Astrocyte of the hippocampus (primary cell): ENCODE data around the gene GLP2R.

ENCODE experiments used
- DNase-seq: peaks from one replicate; pipeline ENCODE4 v3.0.0; 2011; ENCODE audit warnings: low read depth, low spot score

Gene GLP2R

DNA sequence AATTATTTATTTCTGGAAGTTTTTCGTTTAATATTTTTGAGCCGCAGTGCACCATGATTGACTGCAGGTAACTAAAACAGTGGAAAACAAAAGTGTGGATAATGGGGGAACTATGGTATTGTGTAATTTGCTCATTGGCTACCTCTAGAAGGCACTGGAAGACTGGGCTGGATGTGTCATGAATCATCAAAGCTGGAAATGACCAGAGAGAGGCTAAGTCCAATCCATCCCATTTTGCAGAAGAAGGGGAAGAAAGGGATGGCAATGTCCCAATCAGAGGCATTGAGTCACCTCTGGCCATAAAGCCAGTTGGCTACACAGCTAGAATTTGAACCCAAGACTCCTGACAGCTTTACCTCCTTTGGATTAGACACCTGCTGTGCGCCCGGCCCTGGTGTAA lies 29.3 kb downstream of the GLP2R start:
- no peak for DNase-seq

- no peak for DNase-seq
These were observed 34.1 kb downstream of the GLP2R start for GRCh38 chr17:9859781-9860180.

GRCh38 chr17:9860851-9861250 lies 35.1 kb downstream of the GLP2R start:
- DNase-seq = no peak

- DNase-seq = no peak
These were observed 36.5 kb downstream of the GLP2R start for GRCh38 chr17:9862220-9862619.

DNA sequence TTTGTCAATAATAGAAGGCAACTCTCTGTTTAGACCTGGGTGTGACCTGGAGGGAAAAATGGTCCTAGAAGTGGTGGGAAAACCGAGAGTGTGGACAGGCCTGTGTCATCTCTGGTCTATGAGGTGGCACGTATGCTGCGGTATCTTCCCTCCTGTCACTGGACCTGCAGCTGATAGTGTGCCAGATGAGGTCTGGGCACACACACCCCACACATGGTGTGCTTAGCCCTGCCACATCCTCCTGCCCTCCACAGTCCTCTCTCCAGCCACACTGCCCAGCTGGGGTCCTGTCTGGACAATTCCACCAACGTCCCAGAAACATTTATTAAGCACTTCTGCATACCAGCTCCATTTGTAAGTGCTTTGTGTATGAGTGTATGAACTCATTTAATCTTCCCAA lies 37.2 kb downstream of the GLP2R start:
- DNase-seq = no peak

- DNase-seq = no peak
These were observed 39.9 kb downstream of the GLP2R start for GRCh38 chr17:9865586-9865985.

- DNase-seq = no peak
These were observed 42.8 kb downstream of the GLP2R start for GRCh38 chr17:9868552-9868951.

GRCh38 chr17:9872852-9873251 lies 47.1 kb downstream of the GLP2R start:
- DNase-seq = no peak

GRCh38 chr17:9874722-9875121 lies 49.0 kb downstream of the GLP2R start:
- DNase-seq = no peak

GRCh38 chr17:9875441-9875840 lies 49.7 kb downstream of the GLP2R start:
- peak; percentile 54 for DNase-seq

DNA sequence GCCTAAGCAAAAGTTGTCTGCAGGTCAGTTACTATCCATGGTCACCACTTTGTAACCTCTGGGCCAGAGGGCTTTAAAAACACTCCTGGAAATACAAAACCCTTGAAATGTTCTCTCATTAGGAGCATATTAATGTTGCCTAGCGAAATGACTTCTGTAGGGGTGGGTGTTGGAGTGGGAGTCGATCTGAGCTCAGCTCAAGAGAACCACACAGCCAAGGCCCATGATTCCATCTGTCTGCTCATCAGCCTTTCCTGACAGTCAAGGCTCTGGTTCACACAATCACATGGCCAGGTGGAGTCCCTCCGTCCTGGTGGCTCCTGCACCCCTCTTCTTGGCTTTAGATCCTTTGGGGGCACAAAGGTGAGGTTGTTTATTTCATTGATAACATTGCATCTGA lies 52.6 kb downstream of the GLP2R start:
- DNase-seq = no peak

- DNase-seq = no peak
These were observed 53.2 kb downstream of the GLP2R start for GRCh38 chr17:9878786-9879525.

- peak; percentile 15 for DNase-seq
These were observed 54.9 kb downstream of the GLP2R start for GRCh38 chr17:9880582-9880999.

- DNase-seq = no peak
These were observed 57.7 kb downstream of the GLP2R start for GRCh38 chr17:9883451-9883850.

GRCh38 chr17:9886141-9886930 lies 60.6 kb downstream of the GLP2R start:
- DNase-seq = no peak

GRCh38 chr17:9887508-9887907 lies 61.8 kb downstream of the GLP2R start:
- DNase-seq = no peak

DNA sequence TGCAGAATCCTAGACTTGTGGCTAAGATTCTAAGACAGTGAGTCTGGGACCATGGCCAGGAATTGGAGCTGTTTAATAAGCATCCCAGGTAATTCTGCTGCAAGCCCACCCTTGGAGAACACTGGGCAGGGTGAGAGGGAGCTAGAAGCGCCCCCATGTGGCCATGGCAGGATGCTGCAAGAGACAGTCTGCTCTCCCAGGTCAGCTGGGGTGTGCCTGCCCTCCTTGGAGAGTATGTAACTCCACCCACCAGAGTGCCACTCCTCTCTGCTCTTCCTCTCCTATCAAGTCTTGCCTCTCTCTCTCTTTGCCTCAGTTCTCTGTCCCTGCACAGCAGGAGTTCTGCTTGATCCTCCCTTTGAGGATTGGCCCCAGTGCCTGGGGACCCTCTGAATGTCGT lies 64.4 kb downstream of the GLP2R start:
- no peak for DNase-seq

- DNase-seq = no peak
These were observed 67.8 kb downstream of the GLP2R start for GRCh38 chr17:9893411-9894012.

- no peak for DNase-seq
These were observed 68.5 kb downstream of the GLP2R start for GRCh38 chr17:9894231-9894630.

DNA sequence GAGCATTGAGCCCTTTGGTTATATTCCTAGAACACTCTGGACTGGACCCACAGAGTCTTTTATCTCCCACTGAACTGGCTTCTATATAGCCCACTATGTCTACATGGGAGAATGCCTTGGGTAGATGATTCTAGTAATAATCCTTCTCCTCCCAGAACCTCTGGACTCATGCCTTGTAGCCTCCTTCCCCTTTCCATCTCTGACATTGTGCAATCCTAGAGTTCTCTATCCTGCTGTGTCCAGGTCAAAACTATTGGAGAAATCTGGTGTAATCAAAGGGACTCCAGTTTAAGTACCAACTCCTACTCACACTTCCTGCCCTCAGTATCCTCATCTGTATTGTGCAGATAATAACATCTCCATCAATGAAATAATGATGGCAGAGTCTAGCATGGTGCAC lies 70.2 kb downstream of the GLP2R start:
- DNase-seq = no peak

DNA sequence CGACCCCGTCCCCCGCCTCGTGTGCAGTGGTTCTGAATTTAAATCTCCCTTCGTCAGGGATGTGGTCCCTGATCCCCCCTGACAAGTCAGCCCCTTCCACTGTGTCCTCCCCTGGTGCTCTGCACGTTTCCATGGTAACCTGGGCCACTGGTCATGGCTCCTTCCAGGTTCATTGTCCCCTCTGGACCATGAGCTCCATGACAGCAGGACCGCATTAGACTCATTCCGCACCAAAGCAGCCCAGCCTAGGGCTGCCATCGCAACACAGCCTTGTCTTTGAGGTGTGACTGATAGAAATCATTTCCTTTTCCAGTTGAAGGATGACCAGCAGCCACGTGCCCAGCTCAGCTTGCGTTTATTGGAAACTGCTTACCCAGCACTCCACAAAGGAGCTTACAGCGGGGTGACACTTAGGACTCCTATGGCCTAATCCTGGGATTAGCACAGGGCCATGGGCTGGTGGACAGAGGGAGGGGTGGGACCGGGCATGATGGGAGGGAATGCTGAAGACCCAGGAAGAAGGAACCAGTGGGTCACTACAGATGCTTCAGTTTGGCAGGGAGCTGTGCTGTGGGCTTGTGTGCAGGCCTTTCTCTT lies 71.7 kb downstream of the GLP2R start:
- DNase-seq = no peak

DNA sequence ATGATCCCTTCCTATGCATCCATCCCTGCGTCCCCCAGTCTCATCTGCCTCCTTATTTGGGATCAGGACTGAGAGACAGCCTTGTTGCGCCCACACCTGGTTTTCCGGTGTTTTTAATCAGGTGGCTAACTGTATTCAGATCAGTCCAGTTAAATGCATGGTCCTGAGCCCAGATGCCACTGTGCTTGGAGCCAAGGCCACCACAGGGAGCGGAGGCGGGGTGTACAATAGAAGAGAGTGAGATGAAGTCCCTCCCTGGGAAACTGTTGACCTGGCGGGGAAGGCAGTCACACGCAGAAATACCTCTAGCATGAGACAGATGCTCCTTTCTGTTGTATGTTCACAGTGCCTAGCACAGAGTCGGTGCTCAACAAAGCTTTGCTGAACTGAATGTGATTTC lies 73.1 kb downstream of the GLP2R start:
- DNase-seq = no peak
